GM19372 (cell line): ENCODE data around the gene SMARCA4.

Source experiments
- ATAC-seq: cut with Tn5 transposase; IDR thresholded peaks from one replicate; pipeline ENCODE4 v1.9.1; 2021; ENCODE audit warnings: mild to moderate bottlenecking, low read depth, moderate library complexity; ENCODE audit not compliant: unreplicated experiment

Gene SMARCA4

GRCh38 chr19:11027381-11027780 lies 66.6 kb downstream of the SMARCA4 start:
- no peak for ATAC-seq

GRCh38 chr19:11028146-11028545 lies 67.3 kb downstream of the SMARCA4 start:
- no peak for ATAC-seq

- no peak for ATAC-seq
These were observed 70.7 kb downstream of the SMARCA4 start for GRCh38 chr19:11031421-11032070.

GRCh38 chr19:11033251-11033650 lies 72.4 kb downstream of the SMARCA4 start:
- ATAC-seq = no peak

GRCh38 chr19:11033763-11034162 lies 72.9 kb downstream of the SMARCA4 start:
- ATAC-seq = no peak

- no peak for ATAC-seq
These were observed 73.8 kb downstream of the SMARCA4 start for GRCh38 chr19:11034449-11035213.

GRCh38 chr19:11035441-11036377 lies 74.9 kb downstream of the SMARCA4 start:
- ATAC-seq = no peak

- no peak for ATAC-seq
These were observed 77.7 kb downstream of the SMARCA4 start for GRCh38 chr19:11038511-11038910.

- no peak for ATAC-seq
These were observed 80.4 kb downstream of the SMARCA4 start for GRCh38 chr19:11041194-11041593.

- no peak for ATAC-seq
These were observed 81.3 kb downstream of the SMARCA4 start for GRCh38 chr19:11041966-11042627.

- no peak for ATAC-seq
These were observed 83.6 kb downstream of the SMARCA4 start for GRCh38 chr19:11044431-11044830.

GRCh38 chr19:11045536-11045935 lies 84.7 kb downstream of the SMARCA4 start:
- no peak for ATAC-seq

- no peak for ATAC-seq
These were observed 86.0 kb downstream of the SMARCA4 start for GRCh38 chr19:11046605-11047354.

- no peak for ATAC-seq
These were observed 87.0 kb downstream of the SMARCA4 start for GRCh38 chr19:11047866-11048265.

- no peak for ATAC-seq
These were observed 89.7 kb downstream of the SMARCA4 start for GRCh38 chr19:11050323-11051114.

GRCh38 chr19:11053817-11054195 lies 93.0 kb downstream of the SMARCA4 start:
- ATAC-seq = no peak

- ATAC-seq = no peak
These were observed 93.4 kb downstream of the SMARCA4 start for GRCh38 chr19:11054200-11054599.

GRCh38 chr19:11054628-11055027 lies 93.8 kb downstream of the SMARCA4 start:
- no peak for ATAC-seq
